ENCODE results near the gene DFFA.

DNA sequence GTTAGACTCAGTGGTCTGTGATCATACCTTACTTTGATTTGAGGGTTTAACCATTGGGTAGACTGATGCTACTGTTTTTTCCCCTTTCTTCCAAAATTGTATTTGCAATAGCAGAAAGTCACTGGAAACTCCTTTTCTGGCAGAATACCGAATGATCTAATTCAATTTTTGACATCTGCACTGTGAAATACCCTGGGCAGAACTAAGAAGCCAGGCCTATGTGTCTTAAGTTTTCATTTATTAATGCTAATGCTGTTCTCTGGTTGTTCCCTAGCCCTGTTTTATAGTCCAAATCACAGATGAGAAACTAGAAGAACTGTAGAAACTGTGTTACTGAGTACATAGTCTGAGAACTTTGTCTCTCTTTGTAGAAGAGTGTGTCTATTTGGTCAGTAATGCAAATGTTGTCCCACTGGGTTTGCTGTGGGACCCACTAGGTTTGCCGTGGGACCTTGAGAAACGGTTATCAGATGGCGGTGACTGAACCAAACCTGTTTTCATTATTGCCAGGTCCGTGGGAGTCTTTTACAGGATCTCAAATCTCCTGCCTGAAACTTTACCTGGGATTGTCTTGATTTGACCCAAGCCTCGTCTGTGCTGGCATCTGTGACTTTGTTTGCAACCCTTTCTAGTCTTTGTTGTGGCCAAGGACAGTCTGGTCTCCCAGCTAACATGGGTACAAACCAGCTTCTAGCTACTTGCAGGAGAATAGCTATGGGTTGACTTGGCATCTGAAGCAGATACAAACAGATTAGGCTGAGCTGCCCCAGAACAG is 43.8 kb upstream of the DFFA start:
- TF ChIP-seq CTCF (IDR thresholded peaks at IDR 0.05; ENCODE audit: poor library complexity) (no peak), EZH2phosphoT487 (IDR thresholded peaks at IDR 0.05; ENCODE audit: low read depth, severe bottlenecking, unreplicated experiment) (no peak), EZH2 (IDR thresholded peaks at IDR 0.05; ENCODE audit: borderline replicate concordance) (no peak)
